Left lung (tissue), 10 donors: Measurements from ENCODE around the gene C3orf62. TPM values are rescaled to one million over a fixed set of nuclear protein-coding genes. Genes with fewer than 3 reads are reported as not detected.
"Not testable (repeated sequence)": the region's sequence is repeated elsewhere in the genome, so short reads cannot be mapped to it uniquely, and the experiment has no call there.

ENCODE experiments used
- ATAC-seq: fragments of 200-7000 bp; cut with Tn5 transposase; one replicate; pipeline ENCODE4 v1.9.1; 2020; ENCODE audit warnings: moderate library complexity
- DNase-seq, 4 donors: peaks; one replicate each; pipeline ENCODE4 v3.0.0-alpha.2; 2013 to 2020
- H3K27ac ChIP-seq, 2 donors: fragments of 200-600 bp; sonication (generic) in 1 of 2; one replicate each; pipeline versions ENCODE4 v1.5.0 to v1.8.0; 2020 to 2021
- H3K27me3 ChIP-seq, 2 donors: fragments of 200-600 bp; sonication (generic) in 1 of 2; one replicate each; pipeline versions ENCODE4 v1.5.0 to v1.8.0; 2020 to 2021
- H3K36me3 ChIP-seq, 2 donors: fragments of 200-600 bp; sonication (generic) in 1 of 2; one replicate each; pipeline versions ENCODE4 v1.5.0 to v1.8.0; 2020 to 2021
- H3K4me1 ChIP-seq, 2 donors: fragments of 200-600 bp; one replicate each; pipeline ENCODE4 v1.8.0; 2021
- H3K4me3 ChIP-seq, 2 donors: fragments of 200-600 bp; sonication (generic) in 1 of 2; one replicate each; pipeline versions ENCODE4 v1.5.0 to v1.8.0; 2020 to 2021; ENCODE audit warnings: mild to moderate bottlenecking in 1 of 2
- H3K9me3 ChIP-seq, 2 donors: fragments of 200-600 bp; sonication (generic) in 1 of 2; one replicate each; pipeline versions ENCODE4 v1.5.0 to v1.8.0; 2020 to 2021
- intact Hi-C, 2 donors: fragments of 100-400 bp; cut with DNase I; formaldehyde crosslinking; loops; one replicate each; pipeline versions ENCODE4 v1.11.2 to v1.14.2; 2022
- polyA plus RNA-seq, 6 donors: library from polyadenylated mRNA; unstranded; fragments of 120-200 nt; gene quantifications; one replicate each; pipeline ENCODE4 v1.2.1, GENCODE V29; 2013; ENCODE audit not compliant: insufficient read length in 6 of 6
- total RNA-seq, 2 donors: library from RNA; stranded (reverse); fragmentation: NEBNext Ultra II Directional; extraction: Animal tissue kit (Norgen Biotek cat#: 25700); gene quantifications; one replicate each; pipeline ENCODE4 v1.2.1, GENCODE V29; 2021
- TF ChIP-seq, protein P1 (sequence below), 2 donors: fragments of 200-600 bp; sonication (generic) in 1 of 2; IDR thresholded peaks; one replicate each; pipeline versions ENCODE4 v1.5.0 to v1.8.0; 2021; ENCODE audit warnings: antibody characterized with exemption in 2 of 2
- donor health status: DM: no; HTN: yes; CAD: no.
- donor health status: DM: no; HTN: no; CAD: no.

The C3orf62 gene
- total and polyA plus RNA-seq, 8 donors = 4.2 to 13.7 (median 11.0) TPM

DNA sequence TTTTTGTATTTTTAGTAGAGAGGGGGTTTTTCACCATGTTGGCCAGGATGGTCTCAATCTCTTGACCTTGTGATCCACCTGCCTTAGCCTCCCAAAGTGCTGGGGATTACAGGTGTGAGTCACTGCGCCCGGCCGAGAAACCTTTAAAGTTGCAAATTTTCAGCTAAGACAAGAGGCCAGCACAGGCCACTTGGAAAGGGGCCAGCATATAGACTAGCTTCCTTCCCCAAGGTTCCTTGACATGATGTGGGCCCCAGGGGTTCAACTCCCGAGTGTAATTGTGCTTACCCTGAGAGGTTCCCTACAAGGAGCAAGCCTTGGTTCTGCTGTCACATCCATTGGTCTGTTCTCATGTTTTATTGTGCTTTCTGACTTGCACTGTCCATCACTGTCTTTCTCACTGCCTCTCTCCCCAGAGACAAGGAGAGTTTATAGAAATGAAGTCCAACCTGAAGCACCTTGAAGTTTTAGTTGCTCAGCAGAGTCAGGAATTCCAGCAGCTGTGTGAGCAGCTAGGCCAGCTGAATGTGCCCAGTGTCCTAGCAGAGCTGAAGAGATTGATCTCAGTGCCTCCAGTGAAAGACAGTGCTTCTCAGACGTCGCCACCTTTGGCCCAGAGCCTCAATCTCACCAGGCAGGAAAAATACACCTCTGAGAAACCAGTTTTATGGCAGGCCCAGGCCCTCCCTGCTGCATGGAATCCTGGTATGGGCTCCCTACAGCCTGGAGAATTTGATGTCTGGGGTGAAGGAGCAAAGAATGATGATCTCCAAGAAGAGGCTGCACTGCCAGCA is 21.1 kb downstream of the C3orf62 start:
- TF ChIP-seq, protein P1, sequence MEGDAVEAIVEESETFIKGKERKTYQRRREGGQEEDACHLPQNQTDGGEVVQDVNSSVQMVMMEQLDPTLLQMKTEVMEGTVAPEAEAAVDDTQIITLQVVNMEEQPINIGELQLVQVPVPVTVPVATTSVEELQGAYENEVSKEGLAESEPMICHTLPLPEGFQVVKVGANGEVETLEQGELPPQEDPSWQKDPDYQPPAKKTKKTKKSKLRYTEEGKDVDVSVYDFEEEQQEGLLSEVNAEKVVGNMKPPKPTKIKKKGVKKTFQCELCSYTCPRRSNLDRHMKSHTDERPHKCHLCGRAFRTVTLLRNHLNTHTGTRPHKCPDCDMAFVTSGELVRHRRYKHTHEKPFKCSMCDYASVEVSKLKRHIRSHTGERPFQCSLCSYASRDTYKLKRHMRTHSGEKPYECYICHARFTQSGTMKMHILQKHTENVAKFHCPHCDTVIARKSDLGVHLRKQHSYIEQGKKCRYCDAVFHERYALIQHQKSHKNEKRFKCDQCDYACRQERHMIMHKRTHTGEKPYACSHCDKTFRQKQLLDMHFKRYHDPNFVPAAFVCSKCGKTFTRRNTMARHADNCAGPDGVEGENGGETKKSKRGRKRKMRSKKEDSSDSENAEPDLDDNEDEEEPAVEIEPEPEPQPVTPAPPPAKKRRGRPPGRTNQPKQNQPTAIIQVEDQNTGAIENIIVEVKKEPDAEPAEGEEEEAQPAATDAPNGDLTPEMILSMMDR (IDR thresholded peaks at IDR 0.05) = no peak
- H3K27me3 ChIP-seq = no peaks in the 10 kb centered on the region
- no peak overlapping the region for H3K4me3 ChIP-seq
- intact Hi-C loops = no loop called here
- no peak for ATAC-seq
- no peak for DNase-seq
- no peak overlapping the region for H3K27ac ChIP-seq
- no peaks in the 10 kb centered on the region for H3K4me1 ChIP-seq
- no peaks in the 10 kb centered on the region for H3K36me3 ChIP-seq
- H3K9me3 ChIP-seq = no peaks in the 10 kb centered on the region

DNA sequence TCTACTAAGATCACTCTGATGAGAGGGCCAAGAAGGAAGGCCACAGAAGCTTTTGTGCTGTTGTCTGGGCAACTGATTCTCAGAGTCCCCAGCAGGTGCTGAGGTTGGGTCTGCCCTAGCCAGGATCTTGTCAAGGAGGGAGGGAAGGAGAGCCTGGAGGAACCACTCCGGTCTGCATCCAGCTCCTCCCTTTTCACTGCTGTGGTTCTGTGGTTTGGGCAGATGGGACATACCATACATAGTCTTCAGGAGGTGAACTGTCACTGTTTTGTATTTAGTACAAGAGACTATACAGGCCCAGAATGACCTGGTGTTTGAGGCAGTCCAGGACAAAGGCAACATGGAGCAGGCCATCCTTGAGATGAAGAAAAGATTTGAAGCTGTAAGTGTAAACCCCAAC is 21.9 kb downstream of the C3orf62 start:
- H3K4me1 ChIP-seq = no peaks in the 10 kb centered on the region
- H3K27me3 ChIP-seq = no peaks in the 10 kb centered on the region
- no peaks in the 10 kb centered on the region for H3K9me3 ChIP-seq
- TF ChIP-seq, protein P1 (IDR thresholded peaks at IDR 0.05) = no peak
- no peak overlapping the region for H3K4me3 ChIP-seq
- intact Hi-C loops = no loop called here
- no peak overlapping the region for H3K27ac ChIP-seq
- H3K36me3 ChIP-seq = no peaks in the 10 kb centered on the region
- DNase-seq (no peak), ATAC-seq (peak; percentile 19)

GRCh38 chr3:49253512-49253911 is 23.5 kb downstream of the C3orf62 start:
- no peaks in the 10 kb centered on the region for H3K9me3 ChIP-seq
- no peak for ATAC-seq
- H3K4me3 ChIP-seq = no peak overlapping the region
- H3K4me1 ChIP-seq = peaks cover 0 to 12% of the 10 kb centered on the region in 2 donors
- no peaks in the 10 kb centered on the region for H3K36me3 ChIP-seq
- no peak for DNase-seq
- TF ChIP-seq, protein P1 (IDR thresholded peaks at IDR 0.05) = no peak
- intact Hi-C loops = no loop called here
- no peaks in the 10 kb centered on the region for H3K27me3 ChIP-seq
- H3K27ac ChIP-seq = no peak overlapping the region

GRCh38 chr3:49248840-49249227 is 28.2 kb downstream of the C3orf62 start:
- no peak overlapping the region for H3K4me3 ChIP-seq
- ATAC-seq (peak; percentile 91), DNase-seq (no peak)
- peaks cover 0 to 29% of the 10 kb centered on the region in 2 donors for H3K4me1 ChIP-seq
- intact Hi-C loops = no loop called here
- H3K27me3 ChIP-seq = no peaks in the 10 kb centered on the region
- no peaks in the 10 kb centered on the region for H3K36me3 ChIP-seq
- TF ChIP-seq, protein P1 (IDR thresholded peaks at IDR 0.05) = no peak
- peak overlapping the region; percentile 65 to 91 for H3K27ac ChIP-seq
- H3K9me3 ChIP-seq = no peaks in the 10 kb centered on the region

GRCh38 chr3:49244581-49245205 is 32.3 kb downstream of the C3orf62 start:
- no peak overlapping the region for H3K27ac ChIP-seq
- no peaks in the 10 kb centered on the region for H3K27me3 ChIP-seq
- peak in 1 of 4 donors; percentile 37 for DNase-seq
- no peak overlapping the region for H3K4me3 ChIP-seq
- H3K4me1 ChIP-seq = peaks cover 0 to 35% of the 10 kb centered on the region in 2 donors
- H3K36me3 ChIP-seq = no peaks in the 10 kb centered on the region
- TF ChIP-seq, protein P1 (IDR thresholded peaks at IDR 0.05) = no peak
- intact Hi-C loops = no loop called here
- no peaks in the 10 kb centered on the region for H3K9me3 ChIP-seq
- ATAC-seq = peak; percentile 46

DNA sequence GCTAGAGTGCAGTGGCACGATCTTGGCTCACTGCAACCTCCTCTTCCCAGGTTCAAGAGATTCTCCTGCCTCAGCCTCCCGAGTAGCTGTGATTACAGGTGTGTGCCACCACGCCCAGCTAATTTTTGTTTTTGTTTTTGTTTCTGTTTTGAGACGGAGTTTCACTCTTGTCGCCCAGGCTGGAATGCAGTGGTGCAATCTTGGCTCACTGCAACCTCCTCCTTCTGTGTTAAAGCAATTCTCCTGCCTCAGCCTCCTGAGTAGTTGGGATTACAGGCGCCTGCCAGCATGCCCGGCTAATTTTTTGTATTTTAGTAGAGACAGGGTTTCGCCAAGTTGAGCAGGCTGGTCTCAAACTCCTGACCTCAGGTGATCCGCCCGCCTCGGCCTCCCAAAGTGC is 36.9 kb downstream of the C3orf62 start:
- DNase-seq, ATAC-seq, H3K4me3 ChIP-seq, H3K27ac ChIP-seq, H3K36me3 ChIP-seq, H3K9me3 ChIP-seq, intact Hi-C loops, H3K27me3 ChIP-seq: not testable (repeated sequence)
- peaks cover 0 to 33% of the 10 kb centered on the region in 2 donors for H3K4me1 ChIP-seq
